HEK293T (cell line): ENCODE measurements around the gene B3GALNT1.

Experiments used
- CTCF ChIA-PET: fragments of 350-600 bp; formaldehyde crosslinking; extraction: SDS; loops from one replicate; lab custom pipeline; 2021; ENCODE audit warnings: antibody characterized with exemption, inconsistent platforms; lab: Yijun Ruan, JAX
- POLR2A ChIA-PET: fragments of 350-600 bp; formaldehyde crosslinking; extraction: SDS; loops from one replicate; lab custom pipeline; 2020; ENCODE audit warnings: antibody characterized with exemption, inconsistent platforms; lab: Yijun Ruan, JAX
- DNase-seq: peaks from one replicate; pipeline ENCODE4 v3.0.0; 2012; ENCODE audit warnings: mixed read lengths; ENCODE audit errors: extremely low spot score
- ARNT ChIP-seq: fragments of 450-650 bp; IDR thresholded peaks from 2 replicates; pipeline ENCODE4 v1.6.1; 2017; ENCODE audit warnings: mild to moderate bottlenecking
- BHLHE40 ChIP-seq: fragments of 450-650 bp; IDR thresholded peaks from 2 replicates; pipeline ENCODE4 v1.6.1; 2016; ENCODE audit warnings: mild to moderate bottlenecking, moderate library complexity, borderline replicate concordance
- CTBP1 ChIP-seq: fragments of 450-650 bp; IDR thresholded peaks from 2 replicates; pipeline ENCODE4 v1.6.1; 2016; ENCODE audit warnings: borderline replicate concordance
- ELF4 ChIP-seq: fragments of 450-650 bp; IDR thresholded peaks from 2 replicates; pipeline ENCODE4 v1.6.1; 2017; ENCODE audit warnings: antibody characterized with exemption
- FOXA1 ChIP-seq: fragments of 450-650 bp; IDR thresholded peaks from 2 replicates; pipeline ENCODE4 v1.6.1; 2016; ENCODE audit warnings: mild to moderate bottlenecking
- FOXK2 ChIP-seq: fragments of 450-650 bp; IDR thresholded peaks from 2 replicates; pipeline ENCODE4 v1.6.1; 2016; ENCODE audit warnings: mild to moderate bottlenecking
- FOXM1 ChIP-seq: fragments of 450-650 bp; IDR thresholded peaks from 2 replicates; pipeline ENCODE4 v1.6.1; 2017; ENCODE audit warnings: mild to moderate bottlenecking, borderline replicate concordance
- HDGF ChIP-seq: fragments of 450-650 bp; IDR thresholded peaks from 2 replicates; pipeline ENCODE4 v1.6.1; 2017; ENCODE audit warnings: antibody characterized with exemption, borderline replicate concordance
- L3MBTL2 ChIP-seq: fragments of 450-650 bp; conservative IDR thresholded peaks from 2 replicates; pipeline ENCODE4 v1.6.1; 2016; ENCODE audit warnings: mild to moderate bottlenecking
- LEF1 ChIP-seq: fragments of 450-650 bp; IDR thresholded peaks from 2 replicates; pipeline ENCODE4 v1.6.1; 2017; ENCODE audit warnings: mild to moderate bottlenecking, borderline replicate concordance
- NFRKB ChIP-seq: fragments of 450-650 bp; IDR thresholded peaks from 2 replicates; pipeline ENCODE4 v1.6.1; 2016; ENCODE audit warnings: mild to moderate bottlenecking, moderate library complexity
- SP1 ChIP-seq: fragments of 450-650 bp; IDR thresholded peaks from 2 replicates; pipeline ENCODE4 v1.6.1; 2017
- SUZ12 ChIP-seq: fragments of 450-650 bp; IDR thresholded peaks from 2 replicates; pipeline ENCODE4 v1.6.1; 2016; ENCODE audit warnings: mild to moderate bottlenecking
- TARDBP ChIP-seq: fragments of 450-650 bp; IDR thresholded peaks from 2 replicates; pipeline ENCODE4 v1.6.1; 2016
- ZNF384 ChIP-seq: fragments of 450-650 bp; IDR thresholded peaks from 2 replicates; pipeline ENCODE4 v1.6.1; 2016
- TF ChIP-seq, protein P1 (sequence below): fragments of 450-650 bp; IDR thresholded peaks from 2 replicates; pipeline ENCODE4 v1.6.1; 2016

The B3GALNT1 gene

DNA sequence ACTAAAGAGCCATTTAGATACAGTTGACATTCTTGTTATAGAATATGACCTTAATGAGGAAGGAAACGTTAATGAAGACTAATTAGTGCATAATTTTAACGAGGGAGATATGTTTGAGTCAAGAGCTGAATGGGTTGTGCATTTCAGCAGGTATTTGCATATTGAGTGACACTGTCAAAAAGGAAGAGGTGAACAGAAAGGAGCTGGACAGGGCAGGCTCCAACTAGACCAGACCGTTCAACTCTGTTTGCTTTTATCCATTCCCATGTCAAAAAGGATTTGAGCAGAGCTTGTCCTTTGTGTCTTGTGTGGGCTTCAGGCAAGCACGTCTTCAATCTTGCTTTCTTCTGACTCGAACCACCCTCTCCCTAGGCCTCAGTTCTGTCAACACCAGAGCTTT lies 40.7 kb downstream of the B3GALNT1 start:
- POLR2A ChIA-PET: no interaction called here
- no peak for DNase-seq
- TF ChIP-seq SP1 (no peak), BHLHE40 (no peak), FOXA1 (no peak), FOXM1 (no peak), ARNT (no peak), CTBP1 (no peak), FOXK2 (no peak), ZNF384 (no peak), TARDBP (no peak), SUZ12 (no peak), ELF4 (no peak), HDGF (no peak), LEF1 (no peak), NFRKB (no peak), L3MBTL2 (no peak)
- TF ChIP-seq, protein P1, sequence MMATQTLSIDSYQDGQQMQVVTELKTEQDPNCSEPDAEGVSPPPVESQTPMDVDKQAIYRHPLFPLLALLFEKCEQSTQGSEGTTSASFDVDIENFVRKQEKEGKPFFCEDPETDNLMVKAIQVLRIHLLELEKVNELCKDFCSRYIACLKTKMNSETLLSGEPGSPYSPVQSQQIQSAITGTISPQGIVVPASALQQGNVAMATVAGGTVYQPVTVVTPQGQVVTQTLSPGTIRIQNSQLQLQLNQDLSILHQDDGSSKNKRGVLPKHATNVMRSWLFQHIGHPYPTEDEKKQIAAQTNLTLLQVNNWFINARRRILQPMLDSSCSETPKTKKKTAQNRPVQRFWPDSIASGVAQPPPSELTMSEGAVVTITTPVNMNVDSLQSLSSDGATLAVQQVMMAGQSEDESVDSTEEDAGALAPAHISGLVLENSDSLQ: no peak
- CTCF ChIA-PET: interaction anchor here (0.7 kb wide), 1 partner anchor 15 kb away, joined by 4 read pairs; no protein-coding TSS in a partner anchor

DNA sequence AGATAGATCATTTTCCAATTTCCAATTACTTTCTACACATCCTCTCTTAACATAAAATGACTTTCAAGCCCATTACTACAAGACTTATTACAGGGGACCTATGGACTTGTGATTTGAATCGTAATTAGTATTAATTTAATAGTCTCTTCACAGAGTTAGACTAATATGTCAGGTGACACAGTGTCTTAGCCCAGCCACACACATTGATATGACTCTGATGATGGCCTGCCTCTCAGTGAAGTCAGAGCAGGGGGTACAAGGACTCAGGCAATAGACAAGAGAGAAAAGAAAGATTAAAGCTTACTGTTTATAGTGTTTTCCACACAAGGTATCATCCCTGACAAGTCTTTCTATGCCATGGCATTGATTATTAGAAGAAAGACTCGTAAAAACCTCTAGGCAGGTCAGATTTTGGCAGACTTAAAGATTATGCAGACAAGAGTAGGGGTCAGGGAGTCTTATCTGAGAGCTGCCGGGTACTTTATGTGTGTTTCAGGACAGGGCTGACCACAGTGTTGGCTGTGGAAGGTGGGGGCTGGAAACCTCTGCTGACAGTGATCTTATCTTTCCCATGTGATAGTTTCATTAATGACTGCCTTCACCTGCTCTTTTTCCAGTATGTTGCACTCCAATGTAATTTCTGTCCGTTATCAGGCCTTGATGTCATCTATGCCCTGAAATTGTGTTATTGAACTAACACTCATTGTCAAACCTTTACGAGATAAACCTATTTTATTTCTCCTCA lies 50.1 kb downstream of the B3GALNT1 start:
- no peak for TF ChIP-seq HDGF
- no peak for TF ChIP-seq L3MBTL2
- no peak for TF ChIP-seq LEF1
- no peak for TF ChIP-seq FOXA1
- TF ChIP-seq ARNT: no peak
- TF ChIP-seq FOXM1: no peak
- TF ChIP-seq FOXK2: no peak
- TF ChIP-seq ZNF384: no peak
- TF ChIP-seq CTBP1: no peak
- TF ChIP-seq, protein P1: no peak
- no peak for TF ChIP-seq SUZ12
- TF ChIP-seq ELF4: no peak
- no peak for TF ChIP-seq BHLHE40
- TF ChIP-seq NFRKB: no peak
- TF ChIP-seq TARDBP: no peak
- no peak for TF ChIP-seq SP1
- CTCF ChIA-PET: no interaction called here
- DNase-seq: no peak
- POLR2A ChIA-PET: no interaction called here

DNA sequence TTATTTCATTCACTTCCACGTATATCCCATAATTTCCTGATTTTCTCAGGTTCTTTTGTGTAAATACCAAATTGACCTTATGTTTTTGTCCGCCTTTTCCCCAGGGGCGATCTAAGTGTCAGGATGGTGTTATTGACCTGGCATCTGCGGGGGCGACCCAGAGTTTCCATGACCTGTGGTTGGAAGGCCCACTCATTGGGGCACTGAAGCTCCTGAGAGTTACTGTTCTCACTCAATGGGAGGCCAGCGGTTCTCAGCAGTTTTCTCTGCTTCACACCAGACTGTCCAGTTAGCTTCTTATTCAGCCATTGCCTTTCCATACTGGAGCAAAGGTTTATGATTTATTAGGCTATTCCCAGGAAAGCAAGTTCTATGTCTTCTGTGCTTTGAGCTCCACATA lies 53.3 kb downstream of the B3GALNT1 start:
- ChIA-PET CTCF (no interaction called here), POLR2A (interaction anchor here (0.5 kb wide), 1 partner anchor 47 kb away, joined by 3 read pairs; no protein-coding TSS in a partner anchor)
- DNase-seq: no peak
- TF ChIP-seq TARDBP (no peak), LEF1 (no peak), FOXA1 (no peak), L3MBTL2 (no peak), ELF4 (no peak), SP1 (no peak), HDGF (no peak), FOXM1 (no peak), CTBP1 (no peak), FOXK2 (no peak), BHLHE40 (no peak), ZNF384 (no peak), NFRKB (no peak), SUZ12 (no peak), ARNT (no peak)
- TF ChIP-seq, protein P1: no peak

DNA sequence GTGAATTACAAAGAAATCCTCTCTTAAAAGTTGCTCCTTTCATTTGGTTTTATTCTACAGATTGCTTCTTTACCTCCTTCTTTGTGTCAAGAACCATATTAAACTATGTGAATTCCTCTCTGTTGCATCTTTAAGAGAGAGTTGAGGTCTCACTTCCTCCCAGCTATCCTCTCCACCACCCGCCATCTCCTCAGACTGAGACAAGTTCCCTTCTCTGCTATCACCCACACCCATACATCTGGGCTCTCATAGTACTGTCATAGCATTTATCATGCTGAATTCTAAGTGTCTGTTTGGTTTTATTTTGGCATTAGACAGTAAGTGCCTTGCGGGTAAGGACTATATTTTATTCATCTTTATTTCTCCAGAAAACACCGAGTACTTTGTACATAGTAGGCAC lies 54.2 kb downstream of the B3GALNT1 start:
- TF ChIP-seq FOXK2 (no peak), SUZ12 (no peak), LEF1 (no peak), SP1 (no peak), FOXM1 (no peak), CTBP1 (no peak), HDGF (no peak), TARDBP (no peak), ZNF384 (no peak), ARNT (no peak), NFRKB (no peak), BHLHE40 (no peak), L3MBTL2 (no peak)
- TF ChIP-seq, protein P1: no peak
- DNase-seq: no peak
- ChIA-PET POLR2A (no interaction called here), CTCF (no interaction called here)

DNA sequence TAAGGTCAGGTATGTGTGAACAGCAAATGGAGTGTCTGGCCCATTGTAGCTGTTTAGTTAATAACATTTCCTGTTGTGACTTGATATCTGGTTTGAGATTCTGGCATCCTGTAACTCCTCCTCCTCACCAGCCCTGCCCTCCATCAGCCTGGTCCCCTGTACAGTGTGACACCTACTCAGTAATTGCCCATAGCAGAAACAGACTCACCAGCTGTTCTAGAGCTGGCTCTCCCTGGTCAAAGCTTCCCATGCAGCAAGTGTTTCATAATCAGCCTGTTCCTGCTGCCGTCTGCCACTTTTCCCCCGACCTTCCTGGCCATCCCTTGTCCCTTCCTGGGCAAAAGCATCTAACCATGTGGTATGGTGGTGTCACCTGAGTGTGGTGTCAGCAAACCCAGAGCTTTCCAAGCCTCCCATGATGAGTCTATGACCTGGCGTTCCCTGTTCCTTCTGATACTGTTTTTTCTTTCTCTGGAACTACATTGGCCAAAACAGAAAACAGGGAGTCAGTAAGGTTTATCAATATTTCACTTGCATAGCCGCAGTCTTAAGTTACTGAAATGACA lies 55.4 kb downstream of the B3GALNT1 start:
- TF ChIP-seq FOXM1: no peak
- TF ChIP-seq ZNF384: no peak
- TF ChIP-seq BHLHE40: no peak
- TF ChIP-seq HDGF: no peak
- no peak for TF ChIP-seq LEF1
- ChIA-PET POLR2A (no interaction called here), CTCF (interaction anchor here (0.5 kb wide), 1 partner anchor 15 kb away, joined by 4 read pairs; no protein-coding TSS in a partner anchor)
- no peak for DNase-seq
